Measurements from ENCODE around the gene SEMA3C. TPM values are rescaled to one million over a fixed set of nuclear protein-coding genes. Genes with fewer than 3 reads are reported as not detected.

The SEMA3C gene
- not detected for polyA plus RNA-seq (2012; ENCODE audit: low read depth, missing spikeins)

DNA sequence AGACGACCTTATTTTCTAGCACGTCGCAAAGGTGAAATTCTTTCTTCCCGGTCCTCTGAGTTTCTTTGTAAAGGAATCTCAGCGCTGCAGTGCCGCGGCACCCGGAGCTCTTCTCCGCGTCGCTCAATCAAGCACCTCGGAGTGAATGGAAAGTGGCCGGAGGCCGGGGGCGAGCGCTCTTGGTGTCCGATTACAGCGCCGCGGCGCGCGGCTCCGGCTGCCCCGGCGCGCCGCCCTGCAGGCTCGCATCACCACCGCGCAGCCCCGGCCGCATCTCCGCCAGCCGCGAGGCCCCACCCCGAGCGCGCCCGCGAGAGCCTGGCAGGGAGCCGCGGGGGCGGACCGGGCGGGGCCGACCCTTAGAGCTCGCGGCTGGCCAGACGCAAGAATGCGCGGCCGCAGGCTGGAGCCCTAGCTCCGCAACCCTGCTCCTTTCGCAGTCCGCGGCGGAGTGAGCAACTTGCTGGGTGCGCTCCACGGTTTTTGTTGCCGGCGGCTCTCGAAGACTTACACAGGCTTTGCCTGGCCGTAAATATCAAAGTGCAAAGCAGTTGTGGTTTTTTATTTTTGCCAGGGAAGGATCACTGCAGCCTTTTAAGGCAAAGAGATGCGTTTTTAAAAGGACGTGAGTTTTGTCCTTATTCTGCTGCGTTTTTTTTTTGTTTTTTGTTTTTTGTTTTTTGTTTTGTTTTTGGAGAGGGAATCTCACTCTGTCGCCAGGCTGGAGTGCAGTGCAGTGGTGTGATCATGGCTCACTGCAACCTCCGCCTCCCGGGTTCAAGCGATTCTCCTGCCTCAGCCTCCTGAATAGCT lies at the start of gene SEMA3C:
TSS of gene SEMA3C (minus strand) at position 143 of the 813 bp plus-strand sequence. CDS start 2,270 bp downstream, outside the sequence.
- DNase-seq (ENCODE audit: insufficient read length, low spot score) (peak; percentile 29), FAIRE-seq (no peak)
- TF ChIP-seq TAF1 (IDR thresholded peaks at IDR 0.05; ENCODE audit: low read depth, low read length) = no peak
- no peak for TF ChIP-seq POU2F2 (IDR thresholded peaks at IDR 0.05; ENCODE audit: low read depth, low read length)
- no peak for TF ChIP-seq POLR2A (IDR thresholded peaks at IDR 0.05; ENCODE audit: low read depth, low read length)
- no peak for TF ChIP-seq SPI1 (IDR thresholded peaks at IDR 0.05; ENCODE audit: low read depth, low read length)

DNA sequence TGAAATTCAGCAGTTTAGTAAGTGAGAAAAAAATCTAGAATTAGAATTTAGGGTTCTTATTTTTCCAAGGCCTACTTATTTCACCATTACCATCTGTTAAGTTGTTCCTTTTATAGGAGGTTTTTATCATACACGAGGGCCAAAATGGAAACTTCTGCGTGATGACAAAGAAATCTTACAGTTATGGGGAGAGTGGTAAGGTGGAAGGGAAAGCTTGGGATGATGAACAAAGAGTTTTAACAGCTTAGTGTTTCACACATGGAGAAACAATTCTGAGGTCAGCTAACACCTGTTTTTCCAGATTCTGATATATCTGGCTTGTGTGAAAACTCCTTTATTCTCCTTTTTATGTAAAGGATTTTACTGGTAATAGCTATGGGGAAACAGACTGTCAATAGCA lies 49.8 kb upstream of the SEMA3C start:
- FAIRE-seq (no peak), DNase-seq (ENCODE audit: insufficient read length, low spot score) (no peak)
- TF ChIP-seq SPI1 (IDR thresholded peaks at IDR 0.05; ENCODE audit: low read depth, low read length) = no peak
- TF ChIP-seq POU2F2 (IDR thresholded peaks at IDR 0.05; ENCODE audit: low read depth, low read length) = no peak
- TF ChIP-seq PAX5 (IDR thresholded peaks at IDR 0.05; ENCODE audit: insufficient read depth, low read length, severe bottlenecking) = no peak
- TF ChIP-seq TAF1 (IDR thresholded peaks at IDR 0.05; ENCODE audit: low read depth, low read length) = no peak
- no peak for TF ChIP-seq POLR2AphosphoS5 (IDR thresholded peaks at IDR 0.05; ENCODE audit: low read depth, low read length)
- TF ChIP-seq POLR2A (IDR thresholded peaks at IDR 0.05; ENCODE audit: low read depth, low read length) = no peak

DNA sequence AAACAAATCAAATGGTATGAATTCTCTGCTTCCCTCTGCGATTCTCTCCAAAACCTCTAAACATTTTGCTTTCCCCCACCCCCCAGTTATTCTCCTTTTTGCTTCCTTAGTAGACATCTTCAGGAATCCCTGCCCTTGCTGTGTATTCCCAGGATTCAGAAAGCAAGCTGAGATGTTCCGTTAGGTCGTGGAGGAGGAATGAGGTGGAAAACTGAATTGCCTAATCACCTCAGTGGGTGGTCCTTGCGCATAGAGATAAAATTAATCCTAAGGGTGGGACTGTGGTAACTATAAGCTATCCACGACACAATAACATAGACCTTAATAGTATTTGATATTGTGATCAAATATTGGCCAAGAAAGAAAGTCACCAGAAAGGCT lies 49.1 kb upstream of the SEMA3C start:
- DNase-seq (ENCODE audit: insufficient read length, low spot score) (no peak), FAIRE-seq (no peak)
- no peak for TF ChIP-seq POLR2AphosphoS5 (IDR thresholded peaks at IDR 0.05; ENCODE audit: low read depth, low read length)
- TF ChIP-seq SPI1 (IDR thresholded peaks at IDR 0.05; ENCODE audit: low read depth, low read length) = no peak
- TF ChIP-seq POLR2A (IDR thresholded peaks at IDR 0.05; ENCODE audit: low read depth, low read length) = no peak
- TF ChIP-seq TAF1 (IDR thresholded peaks at IDR 0.05; ENCODE audit: low read depth, low read length) = no peak
- TF ChIP-seq PAX5 (IDR thresholded peaks at IDR 0.05; ENCODE audit: insufficient read depth, low read length, severe bottlenecking) = no peak

DNA sequence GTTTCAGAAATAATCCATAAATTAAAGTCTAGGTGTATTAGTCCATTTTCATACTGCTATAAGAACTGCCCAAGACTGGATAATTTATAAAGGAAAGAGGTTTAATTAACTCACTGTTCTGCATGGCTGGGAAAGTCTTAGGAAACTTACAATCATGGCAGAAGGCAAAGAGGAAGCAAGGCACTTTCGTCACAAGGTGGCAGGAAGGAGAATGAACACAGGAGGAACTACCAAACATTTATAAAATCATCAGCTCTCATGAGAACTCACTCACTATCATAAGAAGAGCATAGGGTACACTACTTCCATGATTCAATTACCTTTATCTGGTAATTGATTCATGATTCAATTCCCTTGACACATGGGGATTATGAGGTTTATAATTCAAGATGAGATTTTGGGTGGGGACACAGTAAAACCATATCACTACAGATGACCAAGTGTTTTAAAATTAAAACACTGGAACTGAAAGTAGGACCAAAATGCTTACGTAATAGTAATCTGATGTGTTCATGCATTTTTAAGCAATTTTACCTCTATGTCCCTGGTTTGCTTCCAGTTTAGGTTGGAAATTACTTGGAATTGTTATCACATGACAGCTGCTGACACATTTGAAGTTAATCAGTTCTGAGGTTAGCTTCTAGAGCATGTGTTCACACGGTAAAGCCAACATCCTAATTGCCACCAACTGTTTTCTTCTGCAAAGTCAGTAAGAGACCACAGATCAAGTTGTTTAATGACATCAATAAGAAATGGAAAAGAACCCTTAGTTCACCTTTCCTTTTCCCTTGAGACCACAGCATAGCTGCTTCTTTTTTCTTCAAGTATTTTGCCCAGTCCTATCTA lies 48.4 kb upstream of the SEMA3C start:
- TF ChIP-seq POLR2AphosphoS5 (IDR thresholded peaks at IDR 0.05; ENCODE audit: low read depth, low read length) (no peak), PAX5 (IDR thresholded peaks at IDR 0.05; ENCODE audit: insufficient read depth, low read length, severe bottlenecking) (no peak), POU2F2 (IDR thresholded peaks at IDR 0.05; ENCODE audit: low read depth, low read length) (no peak), TAF1 (IDR thresholded peaks at IDR 0.05; ENCODE audit: low read depth, low read length) (no peak), SPI1 (IDR thresholded peaks at IDR 0.05; ENCODE audit: low read depth, low read length) (no peak), POLR2A (IDR thresholded peaks at IDR 0.05; ENCODE audit: low read depth, low read length) (no peak)
- DNase-seq (ENCODE audit: insufficient read length, low spot score) (no peak), FAIRE-seq (no peak)

DNA sequence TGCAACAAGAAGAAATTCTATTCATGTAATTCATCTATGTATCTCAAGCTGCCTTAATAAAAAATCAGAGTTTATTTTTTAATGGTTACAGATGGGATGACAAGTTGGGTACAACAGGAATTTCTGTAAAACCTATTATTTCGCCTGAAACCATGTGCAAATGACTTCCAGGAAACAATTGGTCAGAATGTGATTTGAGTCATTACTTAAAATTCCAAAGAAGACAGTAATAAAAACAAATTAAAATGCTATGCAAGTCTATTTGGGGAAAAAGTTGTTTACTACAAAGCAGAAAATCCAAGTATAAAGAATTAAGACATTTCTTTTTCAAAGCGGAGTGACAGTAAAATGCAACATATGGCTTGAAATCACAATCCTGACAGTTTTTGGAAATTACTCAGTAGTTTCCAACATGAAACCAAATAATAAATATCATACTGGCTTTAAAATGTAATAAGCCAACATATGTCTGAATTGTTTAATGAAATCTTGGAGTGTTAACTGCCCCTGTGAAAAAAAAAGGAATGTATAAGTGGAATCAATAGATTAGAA lies 41.5 kb upstream of the SEMA3C start:
- no peak for TF ChIP-seq PAX5 (IDR thresholded peaks at IDR 0.05; ENCODE audit: insufficient read depth, low read length, severe bottlenecking)

DNA sequence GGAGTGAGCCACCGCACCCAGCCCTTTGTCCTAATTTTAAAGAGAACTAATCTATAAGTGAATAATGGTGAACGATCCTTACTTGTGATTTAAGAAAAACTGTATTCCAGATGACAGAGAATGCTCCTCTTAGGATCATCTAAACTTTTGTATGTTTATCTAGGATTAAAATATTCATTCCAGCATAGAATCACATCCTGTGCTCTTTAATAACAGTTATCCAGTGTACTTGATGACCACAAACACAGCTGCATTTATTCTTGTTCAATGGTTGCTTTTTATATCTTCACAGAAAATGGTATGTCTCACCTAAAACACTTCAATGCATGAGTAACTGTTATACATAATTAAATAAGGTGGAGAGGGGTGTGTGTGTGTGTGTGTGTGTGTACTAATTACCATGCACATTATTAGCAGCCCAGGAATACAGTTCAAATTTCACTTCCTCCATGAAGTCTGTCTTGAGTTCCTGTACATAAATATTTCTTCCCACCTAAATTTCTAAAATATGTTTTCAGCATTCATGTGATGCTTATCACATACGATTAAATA lies 38.5 kb upstream of the SEMA3C start:
- TF ChIP-seq POLR2AphosphoS5 (IDR thresholded peaks at IDR 0.05; ENCODE audit: low read depth, low read length) (no peak), SPI1 (IDR thresholded peaks at IDR 0.05; ENCODE audit: low read depth, low read length) (no peak), POU2F2 (IDR thresholded peaks at IDR 0.05; ENCODE audit: low read depth, low read length) (no peak), TAF1 (IDR thresholded peaks at IDR 0.05; ENCODE audit: low read depth, low read length) (no peak), POLR2A (IDR thresholded peaks at IDR 0.05; ENCODE audit: low read depth, low read length) (no peak), PAX5 (IDR thresholded peaks at IDR 0.05; ENCODE audit: insufficient read depth, low read length, severe bottlenecking) (no peak)
- FAIRE-seq = no peak
- DNase-seq (ENCODE audit: insufficient read length, low spot score) = no peak

More for the DNA sequence above, 41.5 kb upstream of the SEMA3C start:
- DNase-seq (ENCODE audit: insufficient read length, low spot score) (no peak), FAIRE-seq (no peak)

DNA sequence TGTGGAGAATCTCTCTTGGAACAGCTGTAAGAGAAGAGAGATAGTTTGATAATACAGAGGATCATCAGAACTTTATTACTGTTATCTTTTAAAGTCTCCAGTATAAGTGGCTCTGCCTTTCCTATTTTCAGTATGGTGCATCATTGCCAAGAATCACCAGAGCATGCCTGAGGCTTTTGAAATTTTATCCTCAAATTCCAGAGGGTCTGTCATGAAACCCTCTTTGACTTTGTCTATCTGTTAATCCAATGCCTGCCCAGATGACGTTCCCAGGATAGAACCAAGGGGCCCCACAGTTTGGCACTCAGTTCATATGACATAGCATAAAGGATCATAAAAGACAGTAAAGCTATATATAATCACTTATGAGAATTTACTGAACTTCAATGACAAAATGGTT lies 35.3 kb upstream of the SEMA3C start:
- no peak for DNase-seq (ENCODE audit: insufficient read length, low spot score)
- TF ChIP-seq TAF1 (IDR thresholded peaks at IDR 0.05; ENCODE audit: low read depth, low read length) (no peak), POLR2AphosphoS5 (IDR thresholded peaks at IDR 0.05; ENCODE audit: low read depth, low read length) (no peak), PAX5 (IDR thresholded peaks at IDR 0.05; ENCODE audit: insufficient read depth, low read length, severe bottlenecking) (no peak), POLR2A (IDR thresholded peaks at IDR 0.05; ENCODE audit: low read depth, low read length) (no peak), POU2F2 (IDR thresholded peaks at IDR 0.05; ENCODE audit: low read depth, low read length) (no peak), SPI1 (IDR thresholded peaks at IDR 0.05; ENCODE audit: low read depth, low read length) (no peak)
- FAIRE-seq = no peak

DNA sequence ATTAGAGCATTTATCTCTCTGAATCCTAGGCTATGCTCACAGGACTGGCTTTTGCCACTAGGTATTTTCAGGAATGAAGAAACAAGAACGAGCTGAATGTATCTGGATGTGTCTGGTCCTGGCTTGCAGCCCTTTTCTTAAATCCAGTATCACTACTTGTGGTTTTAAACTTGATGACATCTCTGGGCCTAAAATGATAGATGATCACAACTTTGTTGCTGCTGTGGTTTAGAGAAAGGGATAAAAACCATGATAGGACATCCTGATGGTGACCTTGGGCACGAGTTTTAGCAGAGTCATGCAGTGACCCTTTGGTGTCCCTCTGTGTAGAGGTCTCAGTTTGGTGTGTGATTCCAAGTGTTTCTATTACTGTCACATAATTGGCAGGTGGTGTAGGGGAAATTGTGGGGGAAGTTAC lies 31.7 kb upstream of the SEMA3C start:
- DNase-seq (ENCODE audit: insufficient read length, low spot score) = no peak
- no peak for TF ChIP-seq POU2F2 (IDR thresholded peaks at IDR 0.05; ENCODE audit: low read depth, low read length)
- no peak for FAIRE-seq

DNA sequence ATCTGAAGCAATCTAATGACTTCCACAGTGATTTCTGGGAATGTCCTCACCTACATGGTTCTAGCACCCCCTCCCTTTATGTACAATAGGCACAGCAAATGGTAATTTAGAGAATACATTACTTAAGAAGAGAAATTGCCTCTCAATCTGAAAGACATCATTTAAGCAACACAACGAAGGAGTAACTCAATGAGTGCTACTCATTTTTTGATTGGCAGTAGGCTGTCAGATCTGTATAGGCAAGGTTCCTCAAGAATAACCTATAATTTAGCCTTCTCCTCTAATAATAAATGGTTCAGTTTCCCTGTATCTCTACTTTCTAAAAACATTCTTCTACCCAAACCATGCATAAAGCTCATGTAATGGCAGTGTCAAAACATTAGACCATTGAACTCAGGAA lies 30.6 kb upstream of the SEMA3C start:
- TF ChIP-seq PAX5 (IDR thresholded peaks at IDR 0.05; ENCODE audit: insufficient read depth, low read length, severe bottlenecking) (no peak), SPI1 (IDR thresholded peaks at IDR 0.05; ENCODE audit: low read depth, low read length) (no peak)
- no peak for FAIRE-seq
- no peak for DNase-seq (ENCODE audit: insufficient read length, low spot score)
